Erythroblast (primary cell): Measurements from ENCODE around the gene DSG2.

ENCODE experiments used
- GATA1 ChIP-seq: IDR thresholded peaks from 2 replicates; pipeline ENCODE4 v1.6.1; 2011; ENCODE audit warnings: low read depth, mild to moderate bottlenecking, control low read depth, low read length, moderate library complexity
- POLR2A ChIP-seq: IDR thresholded peaks from 2 replicates; pipeline ENCODE4 v1.6.1; 2011; ENCODE audit warnings: mild to moderate bottlenecking, low read length

DNA sequence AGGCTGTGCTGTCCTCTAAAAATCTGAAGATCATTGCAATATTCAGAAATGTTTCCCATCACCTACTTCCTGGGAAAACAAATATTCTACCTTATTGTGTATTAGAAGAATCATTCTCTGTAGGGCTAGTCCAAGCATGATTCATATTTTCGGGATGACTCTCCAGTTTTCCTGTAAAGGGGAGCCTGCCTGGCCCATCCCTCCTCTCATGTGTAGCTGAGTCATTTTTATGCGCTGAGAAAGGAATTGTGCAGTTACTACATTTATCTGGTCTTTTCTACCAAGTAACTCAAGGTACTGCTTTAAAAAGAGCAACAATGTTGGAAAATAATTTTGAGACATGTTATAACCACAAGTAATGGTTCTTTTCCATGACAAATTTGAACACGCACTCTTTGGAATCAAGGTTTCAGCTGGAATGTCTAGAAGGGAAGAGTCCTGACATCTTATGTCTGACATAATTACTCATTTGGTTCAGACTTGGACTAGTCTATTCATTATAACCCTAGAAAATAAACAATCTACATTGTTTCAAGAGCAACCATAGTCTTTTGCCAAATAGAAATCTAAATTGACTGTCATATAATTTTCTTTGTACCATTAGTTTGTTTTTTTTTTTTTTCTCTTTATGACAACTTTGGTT, 43.8 kb upstream of the DSG2 start:
- no peak for TF ChIP-seq POLR2A
- no peak for TF ChIP-seq GATA1
